GM12872 (cell line): ENCODE data around the gene SUSD4.

Experiments
- CTCF ChIP-seq: IDR thresholded peaks from 3 replicates; pipeline ENCODE4 v1.5.1; 2011; ENCODE audit warnings: low read depth, mild to moderate bottlenecking, low read length, moderate library complexity; ENCODE audit not compliant: insufficient read depth

The SUSD4 gene

GRCh38 chr1:223315665-223316064, 48.3 kb downstream of the SUSD4 start:
- TF ChIP-seq CTCF = no peak

- TF ChIP-seq CTCF = no peak
Observed at GRCh38 chr1:223313415-223313754, 50.6 kb downstream of the SUSD4 start.

GRCh38 chr1:223312705-223313414, 51.1 kb downstream of the SUSD4 start:
- no peak for TF ChIP-seq CTCF

GRCh38 chr1:223312273-223312672, 51.7 kb downstream of the SUSD4 start:
- TF ChIP-seq CTCF = no peak

- no peak for TF ChIP-seq CTCF
Observed at GRCh38 chr1:223311826-223312225, 52.1 kb downstream of the SUSD4 start.

- TF ChIP-seq CTCF = no peak
Observed at GRCh38 chr1:223308136-223308535, 55.8 kb downstream of the SUSD4 start.

- TF ChIP-seq CTCF = no peak
Observed at GRCh38 chr1:223307544-223307943, 56.4 kb downstream of the SUSD4 start.
